LNCaP clone FGC (cell line): ENCODE results near the gene ATP2B2.

Experiments used
- DNase-seq: peaks from one replicate; pipeline ENCODE4 v3.0.0-alpha.2; 2011; ENCODE audit warnings: low read depth
- H3K4me3 ChIP-seq: 2 replicates; pipeline ENCODE4 v1.5.1; 2011; ENCODE audit warnings: mild to moderate bottlenecking, low read depth, low read length, control low read depth
- TF ChIP-seq, protein P1 (sequence below): IDR thresholded peaks from 2 replicates; pipeline ENCODE4 v1.5.1; 2012; ENCODE audit warnings: mild to moderate bottlenecking; ENCODE audit not compliant: control insufficient read depth, insufficient read depth; ENCODE audit errors: extremely low read depth

ATP2B2 gene

DNA sequence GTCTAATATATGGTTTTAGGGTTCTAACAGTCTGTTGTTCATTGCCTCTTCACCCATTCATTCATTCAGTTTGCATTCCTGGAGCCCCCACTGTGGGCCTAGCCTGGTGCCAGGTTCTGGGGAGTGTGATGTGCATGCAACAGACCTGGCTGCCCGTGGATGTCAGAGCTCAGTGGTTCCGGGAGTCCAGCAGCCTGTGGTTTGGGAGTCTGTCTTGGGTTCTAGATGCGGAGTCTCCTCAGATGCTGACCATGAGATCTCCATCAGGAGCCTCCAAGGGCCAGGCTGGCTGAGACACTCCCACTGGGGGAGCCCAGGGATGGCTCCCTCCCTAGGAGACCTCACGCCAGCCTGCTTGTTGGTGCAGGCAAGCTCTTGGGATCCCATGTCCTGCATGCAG, 92.3 kb downstream of the ATP2B2 start:
- H3K4me3 ChIP-seq, result no peak overlapping the region
- DNase-seq, result no peak
- TF ChIP-seq, protein P1, sequence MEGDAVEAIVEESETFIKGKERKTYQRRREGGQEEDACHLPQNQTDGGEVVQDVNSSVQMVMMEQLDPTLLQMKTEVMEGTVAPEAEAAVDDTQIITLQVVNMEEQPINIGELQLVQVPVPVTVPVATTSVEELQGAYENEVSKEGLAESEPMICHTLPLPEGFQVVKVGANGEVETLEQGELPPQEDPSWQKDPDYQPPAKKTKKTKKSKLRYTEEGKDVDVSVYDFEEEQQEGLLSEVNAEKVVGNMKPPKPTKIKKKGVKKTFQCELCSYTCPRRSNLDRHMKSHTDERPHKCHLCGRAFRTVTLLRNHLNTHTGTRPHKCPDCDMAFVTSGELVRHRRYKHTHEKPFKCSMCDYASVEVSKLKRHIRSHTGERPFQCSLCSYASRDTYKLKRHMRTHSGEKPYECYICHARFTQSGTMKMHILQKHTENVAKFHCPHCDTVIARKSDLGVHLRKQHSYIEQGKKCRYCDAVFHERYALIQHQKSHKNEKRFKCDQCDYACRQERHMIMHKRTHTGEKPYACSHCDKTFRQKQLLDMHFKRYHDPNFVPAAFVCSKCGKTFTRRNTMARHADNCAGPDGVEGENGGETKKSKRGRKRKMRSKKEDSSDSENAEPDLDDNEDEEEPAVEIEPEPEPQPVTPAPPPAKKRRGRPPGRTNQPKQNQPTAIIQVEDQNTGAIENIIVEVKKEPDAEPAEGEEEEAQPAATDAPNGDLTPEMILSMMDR, result no peak

DNA sequence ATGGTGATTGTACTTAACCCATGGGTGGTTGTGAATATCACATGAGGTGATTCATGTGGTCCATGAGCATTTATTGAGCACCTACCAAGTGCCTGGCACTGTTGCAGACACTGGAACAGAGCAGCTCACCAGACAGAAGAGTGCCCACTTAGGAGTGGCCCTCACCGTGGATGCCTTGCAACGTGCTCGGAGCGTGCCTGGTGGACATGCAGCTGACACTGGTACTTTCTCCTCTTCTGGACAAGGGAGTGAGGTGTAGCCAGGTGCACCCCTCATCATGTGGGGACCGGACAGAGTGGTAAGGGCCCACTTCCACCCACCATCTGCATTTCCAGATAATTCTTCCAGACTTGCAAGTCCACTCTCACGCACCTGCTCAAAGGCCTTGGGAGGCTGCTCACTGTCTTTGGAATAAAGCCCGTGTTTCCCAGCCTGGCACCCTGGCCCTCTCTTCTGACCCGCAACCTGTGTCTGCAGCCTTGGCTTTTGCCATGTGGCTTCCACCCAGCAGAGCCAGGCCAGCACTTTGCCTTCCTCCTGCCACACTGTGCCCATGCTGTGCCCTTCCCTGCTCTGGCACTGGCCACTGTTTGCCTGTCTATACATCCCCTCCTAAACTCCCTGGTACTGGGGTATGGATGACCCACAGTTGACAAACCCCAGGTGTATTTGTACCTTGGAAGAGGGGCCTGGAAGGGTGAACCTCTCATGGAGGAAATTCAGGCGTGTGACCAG, 93.6 kb downstream of the ATP2B2 start:
- DNase-seq, result no peak
- TF ChIP-seq, protein P1, result no peak
- no peak overlapping the region for H3K4me3 ChIP-seq

DNA sequence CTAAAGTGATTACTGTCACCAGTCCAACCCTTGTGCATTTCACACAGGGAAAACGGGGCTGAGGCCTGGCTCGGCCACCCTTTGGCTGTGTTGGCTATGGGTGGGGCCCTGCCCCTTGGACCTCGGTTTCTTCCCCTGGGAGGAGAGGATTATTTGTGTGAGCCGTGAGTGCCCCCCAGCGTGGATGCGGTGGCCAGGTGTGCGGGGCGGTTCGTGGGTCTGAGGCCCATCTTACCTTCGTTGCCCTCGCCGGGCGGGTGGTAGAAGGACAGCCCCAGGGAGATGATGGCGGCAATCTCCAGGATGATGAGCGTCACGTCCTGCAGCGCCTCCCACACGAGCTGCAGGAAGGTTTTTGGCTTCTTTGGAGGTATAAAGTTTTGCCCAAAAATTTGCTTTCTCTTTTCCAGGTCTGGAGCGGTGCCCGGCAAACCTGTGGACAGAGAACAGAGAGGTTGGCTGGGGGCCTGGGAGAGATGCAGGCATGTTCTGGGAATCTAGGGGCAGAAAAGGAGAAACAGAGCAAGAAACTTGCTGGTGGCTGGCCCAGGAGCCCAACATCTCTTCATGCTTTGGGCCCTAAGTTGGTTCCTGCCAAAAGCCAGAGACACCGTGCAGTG, 94.9 kb downstream of the ATP2B2 start:
- TF ChIP-seq, protein P1, result no peak
- no peak for DNase-seq
- H3K4me3 ChIP-seq, result no peak overlapping the region

DNA sequence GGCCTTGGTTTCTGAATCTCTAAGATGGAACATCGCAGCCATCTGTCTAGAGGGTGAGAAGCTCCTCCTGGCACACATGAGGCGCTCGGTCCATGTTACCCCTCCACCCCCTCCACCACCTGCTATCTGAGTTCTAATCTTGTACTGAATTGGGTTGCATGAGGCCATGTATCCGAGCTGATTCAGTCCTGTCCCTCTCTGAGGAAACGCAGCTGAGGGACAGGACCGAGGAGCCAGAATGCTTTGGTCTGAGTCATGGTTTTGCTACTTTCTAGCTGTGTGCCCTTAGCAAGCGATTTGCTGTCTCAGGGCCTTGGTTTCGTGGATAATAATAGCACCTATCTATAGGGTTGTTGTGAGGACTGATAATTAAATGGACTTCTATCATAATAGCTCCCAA, 96.7 kb downstream of the ATP2B2 start:
- TF ChIP-seq, protein P1, result no peak
- DNase-seq, result no peak
- H3K4me3 ChIP-seq, result no peak overlapping the region

DNA sequence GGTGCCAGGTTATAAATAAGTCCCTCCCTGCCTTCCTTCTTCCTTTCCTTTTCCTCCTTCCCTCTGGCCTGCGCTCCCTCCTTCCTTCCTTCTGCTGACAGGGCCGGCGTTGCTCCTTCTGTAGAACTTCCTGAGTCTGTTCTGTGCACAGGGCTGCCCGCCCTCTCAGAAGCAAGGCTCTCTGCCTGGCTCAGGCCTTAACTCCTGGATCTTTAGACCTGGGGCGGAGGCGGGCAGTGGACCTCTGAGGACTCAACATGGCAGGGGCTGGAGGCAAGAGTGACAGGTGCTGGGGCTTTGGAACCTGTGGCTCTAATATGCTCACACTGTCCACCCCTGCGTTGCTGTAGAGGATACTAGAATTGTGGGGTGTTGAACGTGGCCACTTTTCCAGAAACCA, 98.0 kb downstream of the ATP2B2 start:
- TF ChIP-seq, protein P1, result no peak
- no peak for DNase-seq
- no peak overlapping the region for H3K4me3 ChIP-seq

DNA sequence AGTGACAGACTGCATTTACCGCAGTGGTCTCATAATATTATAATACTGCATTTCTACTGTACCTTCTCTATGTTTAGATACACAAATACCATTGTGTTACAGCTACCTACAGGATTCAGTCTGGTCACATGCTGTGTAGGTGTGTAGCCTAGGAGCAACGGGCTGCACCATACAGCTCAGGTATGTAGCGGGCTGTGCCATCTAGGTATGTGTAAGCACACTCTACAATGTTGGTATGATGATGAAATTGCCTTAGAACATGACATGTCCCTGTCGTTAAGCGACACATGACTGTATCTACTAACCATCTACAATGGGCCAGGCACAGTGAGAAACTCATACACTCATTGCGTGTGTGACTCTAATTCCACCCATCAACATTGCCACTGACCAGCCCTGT, 99.0 kb downstream of the ATP2B2 start:
- TF ChIP-seq, protein P1, result no peak
- DNase-seq, result no peak
- H3K4me3 ChIP-seq, result no peak overlapping the region
